HG02981 (cell line): ENCODE measurements around the gene NBPF1.
"Not testable (repeated sequence)": the region's sequence is repeated elsewhere in the genome, so short reads cannot be mapped to it uniquely, and the experiment has no call there.

ENCODE experiments used
- ATAC-seq: cut with Tn5 transposase; IDR thresholded peaks from one replicate; pipeline ENCODE4 v1.9.1; 2021; ENCODE audit warnings: mild to moderate bottlenecking, moderate library complexity; ENCODE audit not compliant: unreplicated experiment

NBPF1 gene

DNA sequence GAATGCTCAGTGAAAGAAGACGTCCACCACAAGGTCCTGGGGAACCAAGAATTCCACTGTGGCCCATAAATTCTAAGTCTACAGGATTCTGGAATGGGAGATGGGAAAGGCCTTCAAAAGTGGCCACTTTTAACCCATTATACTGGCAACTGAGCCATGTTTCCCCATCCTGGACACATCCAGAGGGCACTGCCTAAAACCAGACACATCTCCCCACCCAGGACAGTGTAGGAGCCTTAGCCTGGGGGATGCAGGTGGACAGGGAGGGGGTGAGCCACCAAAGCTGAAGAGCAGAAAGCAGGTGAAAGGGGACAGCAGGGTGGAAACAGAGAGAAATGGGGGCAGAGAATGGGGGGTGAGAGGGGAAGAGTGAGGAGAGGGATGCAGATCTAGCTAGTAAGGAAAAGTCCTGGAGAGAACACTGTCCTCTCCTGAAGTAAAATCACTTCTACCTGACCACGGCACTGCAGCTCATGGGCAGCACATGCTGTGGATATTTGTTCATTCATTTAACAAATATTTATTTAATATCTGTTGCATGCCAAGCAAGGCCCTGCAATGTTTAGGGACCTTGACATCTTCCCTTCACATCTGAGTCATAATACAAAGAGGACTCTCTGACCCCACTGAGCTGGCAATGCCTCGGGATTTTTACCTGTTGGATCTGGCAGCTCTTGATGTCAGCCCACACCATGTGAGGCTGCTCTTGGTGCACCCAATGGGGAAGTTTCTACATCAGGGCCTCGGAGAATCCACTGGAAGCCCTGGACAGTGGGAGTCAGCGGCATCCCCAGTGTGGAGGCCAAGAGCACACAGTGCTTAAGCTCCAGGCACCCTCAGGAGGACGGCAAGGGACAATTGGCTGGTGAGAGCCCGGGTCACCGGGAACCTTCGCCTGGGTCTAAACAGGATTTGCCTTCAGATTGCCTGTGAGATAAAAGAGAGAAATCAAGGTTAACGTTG is 5.2 kb downstream of the NBPF1 start:
- not testable (repeated sequence) for ATAC-seq

DNA sequence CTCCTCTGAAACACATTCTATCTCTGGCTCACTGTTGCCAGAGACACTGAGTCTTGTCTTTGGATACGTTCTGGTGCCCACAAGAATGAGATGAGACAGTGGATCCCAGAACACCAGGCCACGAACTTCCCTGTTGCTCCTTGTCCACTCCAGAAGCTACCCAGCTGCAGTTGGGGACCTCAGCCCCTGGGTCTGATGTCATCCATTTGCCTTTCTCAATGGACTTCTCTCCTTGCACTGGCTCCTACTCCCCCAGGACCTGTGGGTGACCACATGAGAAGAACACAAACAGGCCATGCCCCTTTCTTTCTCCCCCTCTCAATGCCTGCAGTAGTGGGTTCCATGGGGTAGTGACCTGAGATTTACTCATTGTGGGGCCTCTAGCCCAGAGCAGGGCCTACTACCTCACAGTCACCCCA is 5.9 kb downstream of the NBPF1 start:
- no peak for ATAC-seq

DNA sequence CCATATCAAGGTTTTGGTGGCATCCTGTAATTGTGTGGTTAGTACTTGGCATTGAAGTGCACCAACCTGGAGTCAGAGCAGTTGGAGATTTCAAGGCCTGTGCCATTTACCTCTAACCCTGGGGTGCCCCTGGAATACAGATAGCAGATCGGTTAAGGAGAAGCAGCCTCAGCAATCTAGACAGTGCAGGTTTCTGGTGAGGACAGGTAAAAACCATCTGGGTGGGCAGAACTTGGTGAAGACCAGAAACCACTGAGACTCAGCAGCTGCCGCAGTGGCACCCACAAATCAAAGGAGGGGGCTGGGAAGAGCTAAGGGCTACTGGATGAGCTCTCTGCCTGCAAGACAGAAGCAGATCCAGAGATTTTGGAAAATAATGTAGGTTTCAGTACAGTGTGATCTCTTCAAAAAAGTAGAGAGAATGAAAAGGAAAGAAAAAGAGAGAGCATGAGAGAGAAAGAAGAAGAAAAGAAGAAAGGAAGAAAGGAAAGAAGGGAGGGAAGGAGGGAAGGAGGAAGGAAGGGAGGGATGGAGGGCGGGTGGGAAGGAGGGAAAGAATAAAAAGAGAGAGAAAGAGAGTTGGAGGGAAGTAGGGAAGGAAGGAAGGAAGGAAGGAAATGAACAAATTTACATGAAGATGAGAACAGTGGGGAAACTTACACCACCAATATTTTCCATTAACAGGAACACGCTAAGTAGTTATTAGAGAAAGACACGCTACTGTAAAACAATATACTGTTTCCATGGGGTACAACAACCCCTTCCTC is 6.5 kb downstream of the NBPF1 start:
- ATAC-seq = not testable (repeated sequence)

DNA sequence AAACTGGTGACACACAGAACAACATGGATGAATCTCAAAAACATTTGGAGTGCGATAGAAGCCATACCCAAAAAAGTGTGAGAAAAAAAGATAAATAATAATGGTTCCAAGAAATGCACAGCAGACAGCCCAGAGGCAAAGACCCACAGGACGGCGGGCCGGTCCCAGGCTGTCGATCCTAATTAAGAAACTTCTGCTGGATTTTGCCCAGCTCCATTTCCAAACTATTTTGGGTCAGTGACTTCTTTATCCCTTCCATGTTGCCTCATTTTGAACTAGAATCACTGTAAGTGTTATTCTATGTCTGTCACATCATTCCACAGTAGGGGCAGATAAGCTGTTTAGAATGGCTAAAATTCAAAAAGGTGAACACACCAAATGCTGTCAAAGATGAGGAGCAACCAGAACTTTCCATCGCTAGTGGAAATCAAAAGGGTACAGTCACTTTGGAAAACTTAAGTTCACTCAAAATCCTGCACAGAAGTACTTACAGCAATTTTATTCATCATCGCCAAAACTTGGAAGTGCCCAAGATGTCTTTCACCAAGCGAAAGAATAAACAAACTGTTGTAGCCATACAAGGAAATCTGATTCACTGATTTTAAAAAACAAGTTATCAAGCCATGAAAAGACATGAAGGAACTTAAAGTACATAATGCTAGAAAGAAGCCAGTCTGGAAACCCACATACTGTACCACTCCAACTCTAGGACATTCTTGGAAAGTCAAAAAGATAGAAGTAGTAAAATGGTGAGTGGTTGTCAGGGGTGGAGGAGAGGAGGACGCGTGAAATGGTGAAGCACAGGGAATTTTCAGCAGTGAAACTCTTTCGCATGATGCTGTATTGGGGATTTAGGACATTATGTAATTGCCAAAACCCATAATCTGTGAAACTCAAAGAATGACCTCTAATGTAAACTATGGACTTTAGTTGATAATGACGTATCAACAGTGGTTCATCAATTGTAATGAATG is 7.5 kb downstream of the NBPF1 start:
- ATAC-seq = no peak

DNA sequence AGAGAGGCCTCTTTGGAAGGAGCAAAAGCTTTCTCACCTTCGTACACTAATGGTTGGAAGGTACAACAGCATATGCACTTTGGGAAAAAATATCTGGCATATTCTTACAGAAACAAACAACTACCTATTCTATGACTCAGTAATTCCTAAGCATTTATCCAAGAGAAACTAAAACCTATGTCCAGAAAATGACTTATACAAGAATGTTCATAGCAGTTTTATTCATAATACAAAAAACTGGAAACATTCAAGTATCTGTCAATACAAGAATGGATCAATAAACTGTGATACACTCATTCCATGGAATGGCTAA is 8.2 kb downstream of the NBPF1 start:
- ATAC-seq = no peak

DNA sequence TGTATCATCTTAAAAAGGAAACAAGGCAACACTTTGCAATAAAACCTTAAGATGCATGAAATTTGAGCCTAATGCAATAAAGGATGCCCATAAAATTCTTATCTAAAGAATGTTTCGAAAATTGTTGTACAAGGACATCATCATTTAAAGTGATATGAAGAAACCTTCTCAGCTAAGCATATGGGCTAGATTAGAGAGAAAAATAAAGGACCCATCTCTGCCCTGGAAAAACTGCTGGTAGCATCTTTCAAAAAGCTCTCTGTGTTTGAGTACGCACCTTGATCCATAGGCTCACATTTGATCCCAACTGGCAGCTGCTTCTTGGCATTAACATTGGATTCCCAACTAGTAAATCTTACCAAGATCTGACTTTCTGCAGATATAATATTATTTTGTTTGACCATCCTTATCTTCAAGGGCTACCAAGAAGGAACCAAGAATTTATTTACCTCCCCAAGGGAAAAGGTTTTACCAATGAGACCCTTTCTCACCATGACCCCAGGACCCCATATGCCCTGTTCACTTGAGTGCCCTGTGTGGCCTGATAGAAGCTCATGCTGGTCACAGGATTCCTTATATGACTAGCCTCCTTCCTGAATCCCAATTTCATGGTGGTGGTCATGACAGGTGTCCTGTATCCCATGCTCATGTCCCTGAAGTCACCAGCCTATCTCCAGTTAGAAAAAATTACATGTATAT is 8.7 kb downstream of the NBPF1 start:
- ATAC-seq = not testable (repeated sequence)

DNA sequence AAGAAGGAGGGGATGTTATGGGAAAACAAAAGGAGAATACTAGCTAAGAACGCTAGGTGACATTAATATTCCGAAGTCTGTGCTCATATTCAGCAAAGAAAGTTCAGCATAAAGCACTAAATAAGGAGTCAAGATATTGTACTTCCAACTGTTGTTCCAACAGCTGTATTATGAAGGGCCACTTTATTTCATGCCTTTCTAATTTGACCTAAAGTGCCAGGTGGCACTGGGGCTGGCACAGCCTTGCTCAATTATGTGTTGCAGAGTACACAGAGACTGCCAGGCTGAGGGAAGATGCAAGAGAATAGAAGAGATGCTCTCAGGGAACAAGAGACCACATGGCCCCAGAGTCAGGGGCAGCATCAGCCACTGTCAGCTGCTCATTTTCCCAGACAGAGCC is 9.7 kb downstream of the NBPF1 start:
- not testable (repeated sequence) for ATAC-seq

DNA sequence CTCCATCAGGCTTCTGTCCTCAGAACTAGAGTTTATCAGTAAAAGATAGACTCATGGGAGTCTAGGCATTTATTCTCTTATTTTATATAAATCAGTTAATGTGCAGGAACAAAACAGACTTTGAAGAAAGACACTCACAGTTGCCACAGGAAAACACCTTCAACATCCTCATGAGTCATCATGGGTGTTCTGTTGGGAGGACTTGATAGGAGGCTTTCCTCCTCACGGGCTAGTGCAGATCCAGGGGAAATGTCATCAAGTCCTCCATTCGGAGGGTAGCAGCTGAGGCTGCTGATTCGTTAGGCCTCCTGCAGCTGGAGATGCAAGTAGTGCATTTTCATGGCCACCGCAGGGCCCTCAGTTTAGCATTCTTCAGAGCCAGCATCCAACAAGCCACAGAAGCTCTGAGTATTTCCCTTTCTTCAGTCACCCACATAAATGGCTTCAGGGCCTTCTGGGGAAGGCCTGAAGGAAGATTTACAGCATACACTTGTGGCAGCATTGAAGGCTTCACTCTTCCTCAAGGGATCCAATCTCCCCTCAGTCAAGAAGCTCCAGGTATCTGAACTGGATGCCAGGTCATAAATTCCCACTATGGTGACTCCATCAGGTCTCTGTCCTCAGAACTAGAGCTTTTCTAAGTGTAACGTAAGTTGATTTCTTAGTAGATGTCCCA is 10.9 kb downstream of the NBPF1 start:
- not testable (repeated sequence) for ATAC-seq

DNA sequence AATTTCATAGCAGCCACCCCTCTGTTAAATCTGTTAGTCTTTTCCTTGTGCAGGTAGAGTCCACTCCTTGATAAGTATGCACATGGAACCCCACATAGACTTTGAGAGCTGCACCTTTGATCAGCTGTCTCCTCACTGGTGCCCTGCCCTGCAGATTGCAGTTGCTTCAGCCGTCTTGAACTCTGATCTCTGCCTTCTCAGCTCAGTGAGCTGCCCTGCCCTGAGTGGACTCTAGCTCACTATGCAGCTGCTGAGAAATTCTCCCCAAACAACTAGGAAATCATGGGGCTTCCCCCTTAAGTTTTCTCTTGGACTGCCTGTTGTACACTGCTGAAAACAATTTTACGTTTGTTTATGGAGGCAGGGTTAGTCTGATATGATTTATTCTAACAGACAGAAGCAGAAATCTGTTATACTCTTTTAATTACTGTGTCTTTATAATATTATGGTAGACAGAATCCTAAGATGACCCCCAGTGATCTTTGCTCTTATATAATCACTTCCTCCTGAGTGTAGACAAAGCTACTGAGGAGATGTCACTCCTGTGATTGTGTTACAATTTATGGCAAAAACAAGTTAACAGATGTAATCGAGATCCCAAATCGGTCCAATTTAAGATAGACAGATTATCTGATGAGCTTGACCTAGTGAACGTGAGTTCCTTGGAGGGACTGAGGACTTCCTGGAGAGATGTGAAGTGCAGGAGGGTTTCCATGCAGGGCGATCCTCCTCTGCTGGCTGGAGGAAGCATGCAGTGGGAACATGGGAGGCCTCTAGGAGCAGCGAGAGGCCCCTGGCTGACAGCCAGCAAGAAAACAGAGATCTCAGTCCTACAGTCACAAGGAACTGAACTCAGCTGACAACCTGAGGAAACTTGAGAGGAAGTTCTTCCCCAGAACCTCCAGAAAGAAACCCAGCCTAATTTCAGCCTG is 12.2 kb downstream of the NBPF1 start:
- not testable (repeated sequence) for ATAC-seq

DNA sequence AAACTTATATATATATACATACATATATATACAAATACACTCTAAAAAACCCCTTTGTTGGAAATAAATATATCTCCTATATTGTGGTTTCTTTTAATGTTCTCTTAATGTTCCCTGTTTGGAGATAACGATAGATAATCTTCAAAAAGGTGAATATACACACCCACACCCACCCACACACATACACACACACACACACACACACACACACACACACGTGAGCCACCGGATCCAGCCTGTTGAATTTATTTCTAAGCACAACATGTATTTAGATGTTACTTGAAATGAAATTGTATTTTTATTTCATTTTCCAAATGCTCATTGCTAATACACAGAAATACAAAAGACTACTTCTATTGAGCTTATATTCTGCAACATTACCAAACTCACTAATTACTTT is 14.0 kb downstream of the NBPF1 start:
- ATAC-seq = not testable (repeated sequence)

DNA sequence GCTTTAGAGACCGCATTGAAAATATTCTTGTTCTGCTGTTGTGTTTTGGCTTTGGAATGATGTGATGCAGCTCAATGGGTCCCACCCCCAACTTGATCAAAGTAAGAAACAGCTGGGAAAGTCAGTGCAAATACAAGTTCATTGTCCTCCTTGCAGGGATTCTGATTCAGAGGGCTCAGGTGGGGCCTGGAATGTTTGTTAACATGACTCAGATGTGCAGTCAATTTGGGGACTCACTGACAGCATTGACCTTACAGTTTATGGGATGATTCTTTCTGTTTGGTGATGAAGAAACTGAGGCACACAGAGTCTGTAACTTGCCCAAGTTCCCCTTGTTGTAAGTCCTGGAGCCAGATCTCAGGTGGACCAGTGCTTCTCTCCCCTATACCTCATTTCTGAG is 18.1 kb downstream of the NBPF1 start:
- ATAC-seq = not testable (repeated sequence)

DNA sequence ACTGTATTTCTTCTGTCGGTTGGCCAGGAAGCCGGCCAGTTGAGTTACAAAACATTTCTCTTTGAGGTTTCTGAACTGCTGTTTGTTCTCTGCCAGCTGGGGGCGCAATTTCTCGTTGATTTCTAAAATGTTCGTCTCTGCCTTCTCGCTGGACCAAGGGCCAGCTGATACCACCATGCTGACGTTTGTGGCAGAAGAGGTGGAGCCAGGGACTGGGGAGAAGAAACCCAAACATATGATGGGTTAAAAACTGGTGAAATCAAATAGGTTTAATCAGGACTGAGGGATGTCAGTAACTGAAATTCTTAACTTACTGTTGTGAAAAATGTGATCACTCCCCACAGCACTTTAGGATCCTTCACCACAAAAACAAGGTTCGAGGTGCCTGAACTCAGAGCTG is 21.5 kb downstream of the NBPF1 start:
- ATAC-seq = not testable (repeated sequence)

DNA sequence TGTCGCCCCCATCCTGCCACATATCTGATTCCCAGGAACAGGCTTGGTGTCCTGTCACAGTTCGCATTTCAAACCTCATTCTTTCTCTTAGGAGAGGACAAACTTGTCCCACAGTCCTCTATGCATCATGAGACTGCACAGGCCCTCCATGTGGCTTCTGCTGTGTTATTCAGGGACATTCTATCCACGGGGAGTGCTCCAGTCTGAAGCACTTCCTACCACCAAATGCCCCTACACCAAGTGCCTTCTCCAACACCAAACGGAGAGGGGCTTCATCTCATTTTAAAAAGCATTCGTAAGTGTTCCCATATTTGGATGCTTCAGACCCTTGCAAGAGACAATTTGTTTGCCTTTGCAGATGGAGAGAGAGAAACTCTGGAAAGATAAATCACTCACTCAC is 25.3 kb downstream of the NBPF1 start:
- ATAC-seq = not testable (repeated sequence)

DNA sequence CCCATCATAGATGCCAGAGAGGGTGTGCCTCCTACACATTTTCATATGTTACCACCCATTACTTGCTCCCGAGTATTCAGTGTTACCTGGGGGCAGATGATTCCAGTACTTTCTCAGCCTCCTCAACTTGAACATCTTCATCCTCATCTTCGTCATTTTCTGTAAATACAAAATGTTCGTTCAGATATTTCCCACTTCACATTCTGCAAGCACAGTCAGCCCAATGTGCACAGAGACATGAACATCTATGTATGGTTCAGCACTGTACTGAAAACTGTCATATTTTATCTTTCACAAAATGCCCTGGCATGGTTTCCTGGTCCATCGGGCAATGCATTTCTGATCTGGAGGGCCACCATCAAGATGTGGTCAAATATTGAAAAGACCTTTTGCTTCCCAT is 25.7 kb downstream of the NBPF1 start:
- ATAC-seq = not testable (repeated sequence)

DNA sequence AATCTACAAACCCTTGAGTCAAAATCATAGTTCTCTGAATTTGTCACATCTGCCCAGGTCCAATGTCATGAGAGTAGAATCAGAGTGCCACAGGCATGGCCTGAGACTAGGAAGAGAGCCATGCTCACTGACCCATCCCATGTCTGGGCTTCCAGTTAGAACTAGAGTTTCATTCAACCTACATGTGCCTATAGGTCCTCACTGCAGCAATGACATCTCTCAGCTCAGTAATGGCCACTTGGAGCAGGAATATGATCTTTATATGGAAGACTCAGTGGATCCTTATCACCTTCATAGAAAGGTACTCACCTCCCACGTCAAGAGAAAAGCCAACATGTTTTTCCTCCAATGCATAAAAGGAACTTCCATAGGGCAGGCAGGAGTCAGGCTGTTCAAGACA is 48.0 kb downstream of the NBPF1 start:
- not testable (repeated sequence) for ATAC-seq

DNA sequence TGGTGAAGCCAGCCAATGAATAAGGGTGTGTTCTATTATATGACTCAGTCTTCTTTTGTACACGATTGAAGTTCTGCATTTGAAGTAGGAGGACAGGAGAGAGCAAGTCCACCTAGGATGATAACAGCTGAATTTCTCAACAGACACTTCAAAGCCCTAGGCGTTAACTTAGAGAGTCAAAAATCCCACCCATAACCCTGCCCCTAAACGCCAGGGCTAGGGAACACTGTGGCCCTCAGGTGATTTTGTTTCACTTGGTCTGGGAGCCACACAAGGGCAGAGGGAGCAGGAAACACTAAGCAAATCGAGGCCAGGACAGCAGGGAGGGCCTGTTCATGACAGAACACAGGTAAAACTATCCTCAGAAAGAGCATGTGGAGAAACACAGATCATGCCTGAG is 52.3 kb downstream of the NBPF1 start:
- ATAC-seq = not testable (repeated sequence)

DNA sequence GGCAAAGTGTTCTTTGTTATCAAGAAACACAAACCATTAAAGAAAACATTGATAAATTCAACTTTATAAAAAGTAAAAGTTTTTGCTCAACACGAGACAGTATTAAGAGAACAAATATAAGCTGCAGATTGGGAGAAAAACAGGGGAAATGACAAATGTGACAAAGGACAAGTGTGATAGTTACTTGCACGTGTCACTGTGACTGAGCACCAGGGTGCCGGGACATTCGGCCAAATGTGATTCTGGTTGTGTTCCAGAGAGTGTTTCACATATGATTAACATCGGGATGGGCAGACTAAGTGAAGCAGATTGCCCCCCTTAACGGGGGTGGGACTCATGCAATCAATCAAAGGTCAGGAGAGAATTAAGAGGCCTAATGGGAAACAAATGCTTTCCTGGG is 52.9 kb downstream of the NBPF1 start:
- ATAC-seq = not testable (repeated sequence)

DNA sequence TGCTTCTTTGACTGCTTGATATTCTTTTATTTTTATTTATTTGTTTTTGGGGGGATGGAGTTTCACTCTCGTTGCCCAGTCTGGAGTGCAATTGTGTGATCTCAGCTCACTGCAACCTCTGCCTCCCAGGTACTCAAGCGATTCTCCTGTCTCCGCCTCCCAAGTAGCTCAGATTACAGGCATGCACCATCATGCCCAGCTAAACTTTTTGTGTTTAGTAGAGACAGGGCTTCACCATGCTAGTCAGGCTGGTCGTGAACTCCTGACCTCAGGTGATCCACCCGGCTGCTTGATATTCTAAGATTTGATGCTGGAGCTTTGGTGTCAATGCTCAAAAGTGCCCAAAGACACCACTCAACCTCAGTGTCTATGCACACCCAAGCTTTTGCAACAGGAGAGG is 53.7 kb downstream of the NBPF1 start:
- ATAC-seq = not testable (repeated sequence)

DNA sequence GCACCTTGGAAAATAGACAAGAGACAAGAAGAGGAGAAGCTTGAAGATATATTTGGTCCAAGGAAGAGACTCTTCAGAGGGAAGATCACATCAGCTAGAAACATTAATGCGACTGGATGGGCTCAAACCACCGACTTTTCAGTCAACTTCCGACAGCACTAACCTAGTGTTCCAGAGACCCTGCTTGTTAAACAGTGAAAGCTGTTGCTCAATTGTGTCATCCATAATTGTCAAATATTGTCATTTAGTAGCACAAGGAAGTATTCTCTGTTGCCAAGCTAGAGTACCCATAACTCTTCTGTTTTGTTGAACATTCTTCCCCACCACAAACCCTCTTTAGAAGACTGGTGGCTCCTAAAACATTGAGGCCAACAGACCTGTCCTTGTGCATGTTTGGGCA is 56.3 kb downstream of the NBPF1 start:
- ATAC-seq = not testable (repeated sequence)
